Stimulated activated CD8-positive, alpha-beta memory T cell treated with anti-CD3 and anti-CD28 coated beads, Interleukin-7, amount 100 ng/mL, for 4 hours (primary cell): Measurements from ENCODE around the gene NUP50.

Source experiments
- DNase-seq, 2 donors: peaks; one replicate each; pipeline ENCODE4 v3.0.0-alpha.2; 2020; ENCODE audit warnings: low read depth in 2 of 2

Gene NUP50

GRCh38 chr22:45163451-45164269, at the start of gene NUP50:
NUP50 (plus strand) TSS chr22:45163925; CDS start chr22:45168178, 4,253 bp downstream.
- peak; percentile 89 to 96 for DNase-seq

GRCh38 chr22:45120440-45120839, 43.3 kb upstream of the NUP50 start:
- no peak for DNase-seq

GRCh38 chr22:45120931-45121330, 42.8 kb upstream of the NUP50 start:
- no peak for DNase-seq

GRCh38 chr22:45124176-45124847, 39.4 kb upstream of the NUP50 start:
- no peak for DNase-seq

- no peak for DNase-seq
Measured at GRCh38 chr22:45125188-45125587, 38.5 kb upstream of the NUP50 start.

- DNase-seq = no peak
Measured at GRCh38 chr22:45127866-45128265, 35.9 kb upstream of the NUP50 start.

GRCh38 chr22:45129703-45130524, 33.8 kb upstream of the NUP50 start:
- peak; percentile 5 to 15 for DNase-seq

- DNase-seq = no peak
Measured at GRCh38 chr22:45130891-45131290, 32.8 kb upstream of the NUP50 start.

GRCh38 chr22:45131749-45132148, 32.0 kb upstream of the NUP50 start:
- DNase-seq = no peak

GRCh38 chr22:45134313-45134712, 29.4 kb upstream of the NUP50 start:
- no peak for DNase-seq

GRCh38 chr22:45136594-45136993, 27.1 kb upstream of the NUP50 start:
- DNase-seq = no peak

- no peak for DNase-seq
Measured at GRCh38 chr22:45139693-45140092, 24.0 kb upstream of the NUP50 start.

GRCh38 chr22:45142376-45142775, 21.3 kb upstream of the NUP50 start:
- no peak for DNase-seq

- no peak for DNase-seq
Measured at GRCh38 chr22:45144916-45145315, 18.8 kb upstream of the NUP50 start.

GRCh38 chr22:45149671-45150070, 14.1 kb upstream of the NUP50 start:
- no peak for DNase-seq

GRCh38 chr22:45150139-45150538, 13.6 kb upstream of the NUP50 start:
- no peak for DNase-seq

- DNase-seq = no peak
Measured at GRCh38 chr22:45151503-45151902, 12.2 kb upstream of the NUP50 start.

GRCh38 chr22:45154383-45154782, 9.3 kb upstream of the NUP50 start:
- no peak for DNase-seq

- no peak for DNase-seq
Measured at GRCh38 chr22:45155050-45155840, 8.5 kb upstream of the NUP50 start.

GRCh38 chr22:45157907-45158306, 5.8 kb upstream of the NUP50 start:
- DNase-seq = no peak

GRCh38 chr22:45159652-45160462, 3.9 kb upstream of the NUP50 start:
- DNase-seq = no peak
